CD4-positive, alpha-beta T cell treated with Interferon gamma for 1 hour (primary cell): ENCODE data around the gene GULP1.
"Not testable (repeated sequence)": the region's sequence is repeated elsewhere in the genome, so short reads cannot be mapped to it uniquely, and the experiment has no call there.

ENCODE experiments used
- DNase-seq: peaks from one replicate; pipeline ENCODE4 v3.0.0-alpha.2; 2020

Gene GULP1, protein sequence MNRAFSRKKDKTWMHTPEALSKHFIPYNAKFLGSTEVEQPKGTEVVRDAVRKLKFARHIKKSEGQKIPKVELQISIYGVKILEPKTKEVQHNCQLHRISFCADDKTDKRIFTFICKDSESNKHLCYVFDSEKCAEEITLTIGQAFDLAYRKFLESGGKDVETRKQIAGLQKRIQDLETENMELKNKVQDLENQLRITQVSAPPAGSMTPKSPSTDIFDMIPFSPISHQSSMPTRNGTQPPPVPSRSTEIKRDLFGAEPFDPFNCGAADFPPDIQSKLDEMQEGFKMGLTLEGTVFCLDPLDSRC

DNA sequence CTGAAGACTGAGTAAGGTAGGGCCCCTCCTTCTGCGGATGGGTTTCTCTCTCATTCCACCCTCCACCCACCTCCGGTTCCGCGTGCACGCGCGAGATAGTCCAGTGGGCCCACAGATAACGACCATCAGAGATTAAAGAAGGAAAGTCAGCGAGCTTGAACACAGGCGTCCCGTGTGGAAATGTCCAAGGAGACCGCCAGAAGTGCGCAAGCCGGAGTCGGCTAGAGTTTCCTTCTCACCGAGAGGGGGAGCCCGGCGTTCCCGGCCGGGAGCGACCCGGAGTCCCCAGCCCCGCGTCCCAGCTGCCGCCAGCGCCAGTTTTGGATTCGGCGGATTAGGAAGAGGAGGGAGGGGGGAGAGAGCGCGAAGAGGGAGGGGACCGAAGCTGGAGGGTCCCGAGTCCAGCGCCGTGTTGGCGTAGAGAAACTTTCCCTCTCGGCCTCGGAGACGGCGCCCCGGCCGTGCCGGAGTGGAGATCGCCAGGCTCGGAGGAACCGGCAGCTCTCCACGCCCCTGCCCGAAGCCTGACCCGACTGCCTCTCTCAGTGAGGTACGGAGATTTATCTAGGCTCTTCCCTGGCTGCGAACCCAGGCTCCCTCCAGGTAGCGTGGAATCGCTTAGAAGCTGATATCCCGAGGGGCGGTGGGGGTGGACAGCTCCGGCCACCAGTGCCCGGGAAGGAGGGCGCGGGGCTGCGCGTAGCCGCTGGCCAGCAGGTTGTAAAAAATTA lies at the start of gene GULP1:
TSS of gene GULP1 (plus strand) at position 258 of the 731 bp plus-strand sequence. CDS start 185,829 bp downstream, outside the sequence.
- no peak for DNase-seq

DNA sequence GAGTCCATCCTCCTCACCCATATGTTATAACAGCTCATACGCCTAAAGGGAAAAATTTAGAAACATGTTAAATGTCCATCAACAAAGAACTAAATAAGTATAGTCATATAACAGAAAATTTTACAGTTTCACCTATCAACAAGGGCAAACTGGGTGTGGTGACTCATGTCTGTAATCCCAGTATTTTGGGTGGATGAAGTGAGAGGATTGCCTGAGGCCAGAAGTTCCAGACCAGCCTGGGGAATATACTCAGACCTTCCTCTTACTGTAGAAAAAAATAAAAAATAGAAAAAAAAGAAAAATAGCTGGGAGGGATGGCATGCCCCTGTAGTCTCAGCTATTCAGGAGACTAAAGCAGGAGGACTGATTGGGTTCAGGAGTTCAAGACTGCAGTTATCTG lies 48.3 kb upstream of the GULP1 start:
- no peak for DNase-seq

DNA sequence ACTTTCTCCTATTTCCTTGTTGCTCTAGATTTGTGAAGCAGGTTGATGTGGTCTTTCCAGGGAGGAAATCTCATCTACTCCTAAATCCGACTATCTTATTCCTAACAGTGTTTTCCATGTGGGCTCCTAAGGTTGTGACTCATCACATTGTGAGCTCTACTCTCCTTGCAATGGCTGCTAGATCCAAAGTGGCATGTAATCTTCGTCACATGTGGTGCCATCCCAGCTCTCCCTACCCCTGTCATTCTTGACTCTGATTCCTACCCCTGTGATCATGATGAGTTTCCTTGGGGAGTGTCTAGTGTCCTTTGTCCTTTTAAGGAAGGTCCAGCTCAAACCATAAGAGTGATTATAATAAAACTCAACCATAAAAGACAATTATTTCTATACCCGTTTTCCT lies 47.3 kb upstream of the GULP1 start:
- DNase-seq, result no peak

DNA sequence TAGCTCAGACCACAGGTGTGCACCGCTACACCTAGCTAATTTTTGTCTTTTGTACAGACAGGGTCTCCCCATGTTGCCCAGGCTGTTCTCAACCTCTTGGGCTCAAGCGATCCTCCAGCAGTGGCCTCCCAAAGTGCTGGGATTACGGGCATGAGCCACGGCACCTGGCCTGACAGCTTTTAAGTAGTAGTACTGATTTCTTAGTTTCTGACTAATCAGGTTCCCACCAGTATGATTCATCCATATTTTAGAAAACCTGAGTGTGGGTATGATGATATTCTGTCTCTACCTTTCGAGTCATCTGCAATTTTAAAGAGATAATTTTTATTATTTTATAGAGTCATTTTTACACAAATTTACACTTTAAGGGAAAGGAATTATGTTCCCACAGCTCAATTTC lies 46.4 kb upstream of the GULP1 start:
- DNase-seq, result no peak

DNA sequence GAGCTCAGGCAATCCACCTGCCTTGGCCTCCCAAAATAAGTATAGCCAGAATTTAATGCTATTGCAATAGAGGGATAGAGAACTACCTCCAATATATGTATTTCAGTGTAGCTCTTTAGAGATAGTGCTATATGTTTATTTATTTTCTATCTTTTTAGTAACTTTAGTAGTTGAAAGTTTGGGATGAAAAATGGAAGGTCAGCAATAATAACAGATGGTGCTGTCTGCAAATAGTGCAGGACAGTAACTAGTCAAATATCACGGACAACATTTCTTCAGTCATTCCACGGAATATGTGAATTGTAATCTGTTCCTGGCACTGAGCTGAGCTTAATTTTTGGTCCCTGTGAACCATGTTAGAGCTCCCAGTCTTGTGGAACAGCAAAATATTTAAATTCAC lies 43.2 kb upstream of the GULP1 start:
- DNase-seq, result no peak

DNA sequence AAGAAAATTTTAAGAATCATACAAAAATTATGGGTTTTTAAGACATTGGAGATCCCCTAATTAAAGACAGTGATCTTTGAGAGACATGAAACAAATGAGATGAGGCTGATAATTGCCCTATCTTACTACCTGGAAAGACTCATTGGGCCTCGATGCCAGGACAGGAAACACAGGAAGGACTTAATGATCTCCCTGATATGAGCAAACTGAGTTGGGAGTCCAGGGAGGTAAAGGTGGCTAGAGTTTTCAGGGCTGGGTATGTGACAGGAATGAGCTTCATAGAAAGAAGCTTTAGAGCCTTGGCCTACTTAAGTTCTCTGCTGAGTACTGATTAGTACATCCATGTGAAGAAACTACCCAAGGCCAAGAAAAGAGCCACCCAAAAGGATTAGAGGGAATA lies 40.6 kb upstream of the GULP1 start:
- no peak for DNase-seq

DNA sequence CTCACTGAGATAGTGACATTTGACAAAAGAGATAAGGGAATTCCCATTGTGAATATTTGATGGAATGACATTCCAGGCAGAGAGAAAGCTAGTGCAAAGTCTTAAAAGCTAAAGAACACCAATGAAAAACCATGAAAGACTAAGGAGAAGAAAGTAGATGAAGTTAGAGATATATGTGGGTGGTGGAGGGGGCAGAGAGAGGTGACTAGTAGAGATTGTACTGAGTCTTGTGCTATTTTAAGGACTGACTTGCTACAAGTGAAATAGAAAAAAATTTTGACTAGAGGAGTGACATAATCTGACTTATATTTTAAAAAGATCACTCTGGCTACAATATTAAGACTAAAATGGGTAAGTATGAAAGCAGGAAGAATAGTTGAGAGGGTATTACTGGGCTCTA lies 35.3 kb upstream of the GULP1 start:
- DNase-seq, result no peak

DNA sequence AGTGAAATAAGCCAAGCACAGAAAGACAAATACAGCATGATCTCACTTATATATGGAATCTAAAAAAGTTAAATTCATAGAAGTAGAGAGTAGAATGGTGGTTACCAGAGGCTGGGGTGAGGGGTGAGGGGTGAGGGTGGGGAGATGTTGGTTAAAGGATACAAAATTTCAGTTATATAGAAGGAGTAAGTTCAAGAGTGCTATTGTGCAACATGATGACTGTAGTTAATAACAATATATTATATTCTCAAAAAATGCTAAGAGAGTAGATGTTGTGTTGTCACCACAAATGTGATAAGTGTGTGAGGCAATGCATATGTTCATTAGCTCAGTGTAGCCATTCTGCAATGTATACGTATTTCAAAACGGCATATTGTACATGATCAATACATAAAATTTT lies 26.4 kb upstream of the GULP1 start:
- DNase-seq, result no peak

DNA sequence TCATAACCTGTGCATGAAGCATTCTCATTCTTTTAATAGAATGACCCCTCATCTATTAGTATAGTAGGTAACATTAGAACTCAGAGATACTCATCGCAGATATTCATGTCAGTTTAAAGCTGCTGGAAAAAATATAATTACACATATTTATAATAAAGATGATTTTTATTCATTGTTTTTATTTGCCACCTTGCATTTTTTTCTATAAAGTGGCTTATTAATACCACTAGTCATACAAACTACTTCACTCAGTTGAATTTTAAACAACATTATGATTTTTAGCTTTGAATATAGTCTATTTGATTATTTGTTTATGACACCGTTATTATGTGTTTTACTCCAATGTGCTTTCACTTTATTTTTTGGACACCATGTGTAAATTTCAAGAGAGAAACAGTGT lies 23.9 kb upstream of the GULP1 start:
- DNase-seq, result no peak

DNA sequence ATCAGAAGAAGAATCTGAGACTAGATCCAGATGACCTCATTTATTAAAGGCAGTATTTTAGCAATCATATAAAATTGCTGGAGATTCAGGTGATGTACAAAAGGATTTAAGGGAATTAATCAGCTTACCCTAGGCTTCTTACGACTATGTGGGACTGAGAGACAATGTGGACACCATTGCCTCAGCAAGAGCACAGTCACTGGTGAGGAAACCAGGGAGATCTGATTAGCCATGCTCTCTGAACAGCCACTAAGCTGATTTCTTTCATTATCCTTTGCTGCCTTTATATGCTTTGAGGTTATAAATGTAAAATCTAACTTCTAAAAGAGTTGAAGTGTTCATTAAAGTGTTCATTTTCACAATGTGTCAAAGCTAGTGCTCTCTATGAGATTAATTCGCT lies 22.7 kb upstream of the GULP1 start:
- DNase-seq, result no peak

DNA sequence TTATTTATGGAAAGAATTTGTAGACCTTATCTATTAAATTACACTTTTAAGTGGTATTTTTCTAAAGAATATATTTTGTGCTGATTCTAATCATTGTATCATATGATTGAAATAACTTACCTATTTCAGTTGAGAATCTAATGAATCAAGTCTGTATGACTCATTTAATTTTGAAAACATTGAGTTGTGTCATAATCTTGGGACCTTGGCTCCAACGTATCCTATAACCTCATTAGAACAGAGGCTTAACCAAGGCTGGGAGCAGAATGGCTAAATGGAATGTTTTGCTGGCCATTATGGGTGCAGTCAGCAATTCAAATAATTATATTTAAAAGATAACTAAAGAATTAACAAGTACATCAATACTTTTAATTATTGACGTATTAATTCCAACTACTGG lies 19.6 kb upstream of the GULP1 start:
- no peak for DNase-seq

DNA sequence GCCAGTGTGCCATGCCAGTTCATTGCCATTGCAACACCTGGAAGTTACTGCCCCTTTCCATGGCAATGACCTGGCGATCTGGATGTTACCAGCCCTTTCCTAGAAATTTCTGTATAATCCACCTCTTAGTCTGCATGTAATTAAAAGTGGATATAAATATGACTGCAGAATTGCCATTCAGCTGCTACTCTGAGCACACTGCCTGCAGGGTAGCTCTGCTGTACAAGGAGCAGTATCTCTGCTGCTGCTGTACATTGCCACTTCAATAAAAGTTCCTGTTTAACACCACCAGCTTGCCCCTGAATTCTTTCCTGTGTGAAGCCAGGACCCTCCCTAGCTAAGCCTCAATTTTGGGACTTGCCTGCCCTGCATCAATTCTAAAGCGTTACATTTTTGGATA lies 17.4 kb upstream of the GULP1 start:
- no peak for DNase-seq

DNA sequence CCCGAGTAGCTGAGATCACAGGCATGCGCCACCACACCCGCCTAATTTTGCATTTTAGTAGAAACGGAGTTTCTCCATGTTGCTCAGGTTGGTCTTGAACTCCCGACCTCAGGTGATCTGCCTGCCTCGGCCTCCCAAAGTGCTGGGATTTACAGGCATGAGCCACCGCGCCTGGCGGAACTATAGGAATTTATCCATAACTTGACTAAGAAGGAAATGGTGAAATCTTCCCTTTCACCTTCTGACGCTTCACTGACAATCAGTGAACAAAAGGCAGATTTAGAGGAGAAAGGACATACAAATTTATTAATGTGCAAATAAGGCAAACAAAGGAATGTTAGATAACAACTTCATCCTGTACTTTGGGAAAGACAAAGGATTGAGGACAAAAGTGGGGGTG lies 15.4 kb upstream of the GULP1 start:
- DNase-seq, result no peak

DNA sequence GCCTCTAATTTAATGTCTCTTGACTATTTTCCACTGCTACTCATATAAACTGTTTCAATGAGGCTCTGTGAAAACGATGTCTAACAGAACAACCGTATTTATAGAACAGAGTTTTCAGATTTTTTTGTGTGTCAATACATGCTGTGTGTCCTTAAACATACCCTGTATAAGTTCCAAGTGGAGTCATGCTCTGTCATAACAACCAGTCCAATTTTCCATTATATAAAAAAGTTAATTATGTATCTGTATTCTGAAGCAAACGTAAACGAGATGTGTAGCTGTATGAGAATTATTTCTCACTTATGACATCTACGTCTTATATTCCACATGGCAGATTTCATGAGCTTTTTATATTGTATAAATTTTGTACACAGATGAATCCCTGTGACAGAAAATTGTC lies 13.9 kb upstream of the GULP1 start:
- no peak for DNase-seq

DNA sequence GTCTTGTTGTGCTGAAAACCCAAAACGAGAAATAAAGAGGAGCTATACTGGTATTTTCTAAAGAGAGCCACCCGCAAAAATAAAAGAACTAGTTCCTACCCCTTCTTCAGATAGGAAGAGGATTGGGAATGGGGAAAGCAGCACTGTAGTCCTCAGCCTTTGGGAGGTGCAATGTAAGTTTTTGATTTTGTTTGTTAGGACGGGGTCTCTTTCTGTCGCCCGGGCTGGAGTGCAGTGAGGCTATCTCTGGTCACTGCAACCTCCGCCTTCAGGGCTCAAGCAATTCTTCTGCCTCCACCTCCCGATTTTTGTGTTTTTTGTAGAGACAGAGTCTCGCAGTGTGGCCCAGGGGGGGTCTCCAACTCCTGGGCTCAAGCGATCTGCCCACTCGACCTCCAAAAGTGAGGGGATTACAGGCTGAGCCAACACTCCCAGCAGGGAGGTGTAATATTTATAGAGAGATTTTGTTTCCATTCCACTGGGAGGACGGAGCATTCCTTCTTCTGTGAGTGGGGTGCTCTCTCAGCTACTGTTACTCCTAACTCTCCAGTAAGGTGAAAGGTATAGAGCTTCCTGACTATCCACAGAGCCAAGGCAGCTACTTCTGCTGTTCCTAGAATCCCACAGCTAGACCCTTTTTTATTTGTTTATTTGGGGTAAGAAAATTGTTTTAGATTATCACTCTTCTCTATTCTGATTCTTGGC lies 13.1 kb upstream of the GULP1 start:
- DNase-seq, result no peak

DNA sequence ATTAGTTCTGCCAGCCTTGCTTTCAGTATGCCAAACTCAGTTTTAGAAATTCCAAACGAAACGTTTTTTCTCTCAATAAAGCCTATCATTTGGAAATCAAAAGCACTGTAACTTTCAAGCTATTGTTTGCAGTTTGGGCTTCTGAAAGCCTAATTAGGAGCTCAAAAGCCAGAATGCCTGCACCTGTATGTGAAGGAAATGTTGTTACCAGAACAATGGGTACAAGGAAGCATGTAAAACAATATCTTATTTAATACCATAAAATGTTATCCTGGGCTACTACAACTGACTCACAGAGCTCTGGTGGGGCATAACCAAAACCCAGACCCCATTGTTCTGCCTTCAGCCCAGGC lies 12.6 kb upstream of the GULP1 start:
- DNase-seq, result no peak

DNA sequence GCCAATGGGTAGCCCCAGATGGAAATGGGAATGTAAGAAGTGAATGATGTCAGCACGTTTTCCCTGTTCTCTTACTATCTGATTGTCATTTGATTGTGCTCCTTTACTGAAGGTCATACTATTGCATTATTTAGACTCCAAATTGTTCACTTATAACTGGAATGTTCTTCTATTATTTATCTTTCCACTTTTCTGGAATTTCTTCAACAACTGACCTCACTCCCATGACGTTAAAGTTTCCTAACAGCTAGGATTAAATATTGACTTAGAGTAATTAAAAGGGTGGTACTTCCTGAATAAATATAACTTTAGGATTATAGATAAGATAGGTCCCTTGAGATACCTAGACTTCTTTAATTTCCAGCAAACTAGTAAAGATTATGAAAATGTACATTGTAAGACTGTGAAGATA lies 10.9 kb upstream of the GULP1 start:
- DNase-seq, result no peak

DNA sequence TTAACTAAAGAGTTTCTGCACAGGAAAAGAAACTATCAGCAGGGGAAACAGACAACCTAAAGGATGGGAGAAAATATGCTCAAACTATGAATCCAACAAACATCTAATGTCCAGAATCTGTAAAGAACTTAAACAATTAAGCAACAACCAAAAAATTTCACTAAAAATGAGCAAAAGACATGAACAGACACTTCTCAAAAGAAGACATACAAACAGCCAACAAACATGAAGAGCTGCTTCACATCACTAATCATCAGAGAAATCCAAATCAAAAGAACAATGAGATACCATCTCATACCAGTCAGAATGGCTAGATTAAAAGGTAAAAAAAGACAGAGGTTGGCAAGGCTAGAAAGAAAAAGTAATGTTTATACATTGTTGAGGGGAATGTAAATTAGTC lies 8.8 kb upstream of the GULP1 start:
- DNase-seq, result no peak

DNA sequence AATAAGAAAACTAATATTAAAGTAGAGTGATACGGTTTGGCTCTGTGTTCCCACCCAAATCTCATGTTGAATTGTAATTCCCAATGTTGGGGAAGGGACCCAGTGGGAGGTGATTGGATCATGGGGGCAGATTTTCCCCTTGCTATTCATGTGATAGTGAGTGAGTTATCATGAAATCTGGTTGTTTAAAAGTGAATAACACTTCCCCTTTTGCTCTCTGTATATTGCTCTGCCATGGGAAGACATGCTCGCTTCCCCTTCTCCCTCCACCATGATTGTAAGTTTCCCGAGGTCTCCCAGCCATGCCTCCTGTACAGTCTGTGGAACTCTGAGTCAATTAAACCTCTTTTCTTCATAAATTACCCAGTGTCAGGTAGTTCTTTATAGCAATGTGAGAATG lies 7.4 kb upstream of the GULP1 start:
- DNase-seq, result not testable (repeated sequence)

DNA sequence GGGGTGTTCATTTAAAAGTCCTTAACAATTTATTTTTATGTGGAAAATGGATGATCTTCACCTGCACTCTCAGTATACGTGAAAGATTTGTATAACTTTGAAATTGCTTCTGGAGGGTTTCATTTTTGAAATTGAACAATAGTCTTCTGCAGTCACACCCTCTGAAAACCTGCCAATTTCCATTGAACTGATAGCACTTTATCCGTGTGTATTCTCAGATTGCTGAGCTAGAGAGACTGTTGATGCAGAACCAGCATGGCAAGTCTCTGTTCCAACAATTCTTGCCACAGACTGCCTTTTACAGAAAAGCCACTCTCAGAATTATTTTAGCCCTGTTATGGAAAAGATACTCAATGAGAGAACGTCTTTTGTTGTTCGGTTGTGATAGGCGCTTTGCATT lies 6.6 kb upstream of the GULP1 start:
- DNase-seq, result no peak

DNA sequence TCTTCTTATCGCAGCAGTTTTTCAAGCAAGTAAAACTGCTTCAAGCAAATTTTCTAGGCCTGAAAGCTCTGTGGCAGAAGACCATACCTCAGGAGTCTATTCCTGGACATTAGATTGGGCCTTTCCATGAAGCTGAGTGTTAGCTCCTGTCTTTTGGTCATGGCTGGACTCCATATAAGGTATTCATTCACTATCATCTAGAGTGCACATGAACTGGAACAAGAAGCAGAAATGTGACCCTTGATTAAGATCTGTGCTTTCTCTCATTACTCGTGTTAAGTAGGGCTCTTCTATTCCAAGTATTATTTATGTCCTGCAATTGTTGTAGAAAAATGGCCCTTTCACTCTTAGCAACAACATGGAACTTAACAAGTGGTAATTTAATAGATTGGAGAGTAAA lies 5.9 kb upstream of the GULP1 start:
- no peak for DNase-seq

DNA sequence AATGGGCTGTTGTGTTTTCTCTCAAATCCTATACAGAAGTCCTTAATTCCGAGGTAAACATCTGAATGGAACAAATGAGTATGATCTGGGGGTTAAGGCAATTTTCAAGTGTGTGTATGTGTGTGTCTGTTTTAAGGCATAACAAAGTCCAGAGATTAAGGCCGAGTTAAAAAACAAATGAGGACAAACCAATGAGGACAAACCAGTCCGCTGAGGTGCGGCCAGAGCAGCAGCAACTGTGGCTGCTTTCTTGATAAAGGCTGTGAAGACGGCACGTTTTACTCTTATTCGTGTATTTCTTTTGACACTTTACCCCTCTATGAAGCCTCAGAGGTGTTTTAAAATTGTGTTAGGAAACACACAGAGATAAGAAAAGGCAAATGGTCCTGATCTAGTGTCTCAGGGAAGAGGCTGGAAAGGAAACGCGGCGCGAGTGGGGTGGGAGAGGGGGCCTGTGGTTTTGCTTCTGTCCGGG lies 495 bp upstream of the GULP1 start:
- DNase-seq, result no peak

DNA sequence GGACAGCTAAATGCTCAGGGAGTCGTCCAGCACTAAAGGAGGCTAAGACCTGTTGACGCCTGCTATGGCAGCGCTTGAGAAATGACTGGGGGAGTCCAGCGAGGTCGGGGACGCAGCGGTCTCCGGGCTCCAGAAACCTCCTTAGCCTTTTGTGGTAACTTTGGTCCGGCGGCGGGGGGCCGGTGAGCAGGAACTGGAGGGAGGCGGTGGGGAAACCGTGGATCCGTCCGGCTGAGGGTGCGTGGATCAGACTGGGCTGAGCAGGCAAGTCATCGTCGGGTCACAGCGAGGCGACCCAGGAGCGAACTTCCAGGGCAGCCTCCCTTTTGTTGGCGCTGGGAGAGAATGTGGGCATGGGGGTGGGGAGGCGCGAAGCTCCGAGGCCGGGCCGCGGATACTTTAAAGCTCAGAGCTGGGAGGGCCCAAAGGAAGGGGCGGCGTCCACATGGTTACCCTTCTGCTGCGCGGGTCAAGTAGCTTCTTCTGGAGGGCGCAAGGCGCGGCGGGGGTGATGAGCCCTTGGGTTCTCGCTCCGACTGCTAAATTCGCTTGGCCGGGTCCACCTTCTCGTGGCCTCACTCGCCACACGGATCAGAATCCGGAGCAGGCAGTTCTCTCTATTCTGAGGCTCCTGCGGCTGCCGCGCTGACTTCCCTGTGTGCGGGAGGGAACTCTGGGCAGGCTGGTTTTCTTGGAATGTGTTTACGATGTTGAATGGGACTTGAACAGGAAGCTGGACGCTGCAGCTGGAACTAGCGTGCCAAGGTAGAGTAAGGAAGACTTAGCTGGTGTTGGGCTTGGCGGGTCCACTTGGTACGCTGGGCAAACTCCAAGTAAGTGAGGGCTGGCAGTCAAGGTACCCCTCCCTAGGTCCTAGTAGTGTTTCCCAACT lies 920 bp downstream of the GULP1 start:
- no peak for DNase-seq
